Right ventricle myocardium inferior (tissue), 1 donor: ENCODE results near the gene NRXN3. TPM values are rescaled to one million over a fixed set of nuclear protein-coding genes. Genes with fewer than 3 reads are reported as not detected.

Experiments
- ATAC-seq: fragments of 200-7000 bp; cut with Tn5 transposase; one replicate; pipeline ENCODE4 v1.9.1; 2020; ENCODE audit warnings: mild to moderate bottlenecking, moderate library complexity
- DNase-seq: peaks from one replicate; pipeline ENCODE4 v3.0.0; 2021; ENCODE audit errors: missing footprints
- intact Hi-C: fragments of 100-400 bp; cut with DNase I; formaldehyde crosslinking; loops from one replicate; pipeline ENCODE4 v1.11.0; 2022
- total RNA-seq: library from RNA; stranded (reverse); fragmentation: NEBNext Ultra II Directional; extraction: Animal tissue kit (Norgen Biotek cat#: 25700); gene quantifications from one replicate; pipeline ENCODE4 v1.2.1, GENCODE V29; 2021
- donor health status: DM: no; HTN: yes; CAD: no; lungs with severe emphysema.

NRXN3 gene
- total RNA-seq, 1 donor from 2014 or later = 1.4 TPM

DNA sequence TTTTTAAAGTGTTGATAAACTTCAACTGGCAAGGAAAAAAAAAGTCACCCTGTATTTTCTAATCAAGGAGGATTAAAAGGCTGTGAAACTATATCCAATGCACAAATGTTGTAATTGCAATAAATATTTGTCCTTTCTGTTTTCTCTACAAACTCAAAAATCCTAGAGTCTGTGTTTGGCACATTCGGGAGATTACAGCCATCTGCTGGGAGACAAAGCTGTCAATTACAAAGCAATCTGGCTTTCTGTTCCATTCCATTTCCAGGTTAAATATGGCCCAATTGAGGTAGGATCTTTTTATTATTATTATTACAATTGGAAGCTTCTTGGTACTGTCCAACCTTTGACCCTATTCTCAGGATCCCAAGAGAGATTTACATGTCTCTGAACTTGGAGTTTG is 1745.2 kb downstream of the NRXN3 start:
- ATAC-seq (no peak), DNase-seq (no peak)
- intact Hi-C loops = no loop called here

DNA sequence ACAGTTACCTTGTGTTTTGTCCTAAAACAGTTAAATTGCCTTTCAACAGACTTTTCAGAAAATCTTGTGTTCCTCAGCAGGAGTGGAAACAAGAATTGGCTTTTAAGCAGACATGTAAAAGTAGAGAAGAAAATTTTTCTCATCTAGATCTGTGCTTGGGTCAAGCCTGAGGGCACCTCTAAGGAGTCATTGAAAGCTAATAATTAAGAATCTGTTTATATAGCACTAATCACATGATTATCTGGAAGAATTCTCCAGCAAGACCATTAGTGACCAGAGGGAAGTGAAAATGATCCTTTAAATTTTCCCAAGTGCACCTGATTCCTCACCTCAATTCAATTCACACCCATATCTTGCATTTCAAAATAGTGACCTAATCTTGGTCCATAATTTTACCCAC is 1746.1 kb downstream of the NRXN3 start:
- intact Hi-C loops = no loop called here
- ATAC-seq = no peak

DNA sequence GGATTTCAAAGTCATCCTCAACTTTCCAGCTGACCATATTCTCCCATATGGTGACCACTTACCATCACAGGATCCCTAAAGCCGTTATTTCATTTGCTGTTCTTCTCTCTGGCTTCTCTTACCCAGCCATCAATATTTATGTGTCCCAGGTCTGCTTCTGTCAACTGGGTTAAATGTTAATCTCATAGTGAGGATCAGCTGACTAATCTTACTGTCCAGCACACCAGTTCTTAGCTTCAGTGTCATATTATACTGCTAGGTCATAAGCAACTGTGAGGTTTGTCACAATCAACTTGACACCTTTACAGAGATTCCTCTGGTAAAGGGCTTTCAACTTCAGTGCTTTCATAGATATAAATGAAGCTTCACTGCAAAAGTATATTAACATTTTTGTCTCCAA is 1746.7 kb downstream of the NRXN3 start:
- intact Hi-C loops = no loop called here
- DNase-seq = no peak
- no peak for ATAC-seq

More for the DNA sequence above, 1746.1 kb downstream of the NRXN3 start:
- no peak for DNase-seq
